HG03135 (cell line): Measurements from ENCODE around the gene MICAL2.

Experiments
- ATAC-seq: cut with Tn5 transposase; IDR thresholded peaks from one replicate; pipeline ENCODE4 v1.9.1; 2021; ENCODE audit warnings: mild to moderate bottlenecking, moderate library complexity; ENCODE audit not compliant: unreplicated experiment

Gene MICAL2

GRCh38 chr11:12279672-12280108 lies 169.3 kb downstream of the MICAL2 start:
- ATAC-seq, result no peak

GRCh38 chr11:12280199-12280837 lies 169.9 kb downstream of the MICAL2 start:
- no peak for ATAC-seq

- no peak for ATAC-seq
These were observed 170.6 kb downstream of the MICAL2 start for GRCh38 chr11:12280838-12281565.

GRCh38 chr11:12281571-12282478 lies 171.4 kb downstream of the MICAL2 start:
- no peak for ATAC-seq

GRCh38 chr11:12282676-12283075 lies 172.3 kb downstream of the MICAL2 start:
- ATAC-seq, result no peak

GRCh38 chr11:12284316-12285050 lies 174.1 kb downstream of the MICAL2 start:
- ATAC-seq, result no peak

- ATAC-seq, result no peak
These were observed 174.7 kb downstream of the MICAL2 start for GRCh38 chr11:12285106-12285505.

GRCh38 chr11:12285811-12286222 lies 175.4 kb downstream of the MICAL2 start:
- ATAC-seq, result no peak

GRCh38 chr11:12286606-12287005 lies 176.2 kb downstream of the MICAL2 start:
- no peak for ATAC-seq

- no peak for ATAC-seq
These were observed 176.6 kb downstream of the MICAL2 start for GRCh38 chr11:12287009-12287373.

GRCh38 chr11:12287374-12288211 lies 177.2 kb downstream of the MICAL2 start:
- ATAC-seq, result no peak

- no peak for ATAC-seq
These were observed 178.0 kb downstream of the MICAL2 start for GRCh38 chr11:12288212-12288930.

GRCh38 chr11:12288931-12289666 lies 178.7 kb downstream of the MICAL2 start:
- no peak for ATAC-seq

GRCh38 chr11:12289667-12290476 lies 179.5 kb downstream of the MICAL2 start:
- ATAC-seq, result no peak

GRCh38 chr11:12290477-12290922 lies 180.1 kb downstream of the MICAL2 start:
- no peak for ATAC-seq

GRCh38 chr11:12291313-12291712 lies 180.9 kb downstream of the MICAL2 start:
- ATAC-seq, result no peak

- ATAC-seq, result no peak
These were observed 181.4 kb downstream of the MICAL2 start for GRCh38 chr11:12291766-12292165.

- ATAC-seq, result no peak
These were observed 182.4 kb downstream of the MICAL2 start for GRCh38 chr11:12292766-12293165.
